SKM-1 (cell line): ENCODE results near the gene OPHN1.
"Not testable (repeated sequence)": the region's sequence is repeated elsewhere in the genome, so short reads cannot be mapped to it uniquely, and the experiment has no call there.

Source experiments
- DNase-seq: peaks from one replicate; lab custom pipeline; 2025; ENCODE audit not compliant: unreplicated experiment; lab: John Stamatoyannopoulos, UW

Gene OPHN1

GRCh38 chrX:68424719-68425118 lies 8.6 kb downstream of the OPHN1 start:
- no peak for DNase-seq

GRCh38 chrX:68422478-68422877 lies 10.8 kb downstream of the OPHN1 start:
- DNase-seq, result no peak

- DNase-seq, result no peak
Measured at GRCh38 chrX:68421636-68422035, 11.7 kb downstream of the OPHN1 start.

GRCh38 chrX:68420559-68420958 lies 12.7 kb downstream of the OPHN1 start:
- DNase-seq, result no peak

GRCh38 chrX:68419975-68420374 lies 13.3 kb downstream of the OPHN1 start:
- DNase-seq, result peak; percentile 36

GRCh38 chrX:68417651-68418050 lies 15.6 kb downstream of the OPHN1 start:
- no peak for DNase-seq

GRCh38 chrX:68416592-68416991 lies 16.7 kb downstream of the OPHN1 start:
- DNase-seq, result no peak

GRCh38 chrX:68415316-68415715 lies 18.0 kb downstream of the OPHN1 start:
- DNase-seq, result peak; percentile 30

GRCh38 chrX:68413254-68413653 lies 20.0 kb downstream of the OPHN1 start:
- DNase-seq, result no peak

- no peak for DNase-seq
Measured at GRCh38 chrX:68411729-68412128, 21.6 kb downstream of the OPHN1 start.

GRCh38 chrX:68409194-68409593 lies 24.1 kb downstream of the OPHN1 start:
- no peak for DNase-seq

GRCh38 chrX:68403522-68403921 lies 29.8 kb downstream of the OPHN1 start:
- DNase-seq, result no peak

- no peak for DNase-seq
Measured at GRCh38 chrX:68403038-68403437, 30.3 kb downstream of the OPHN1 start.

- no peak for DNase-seq
Measured at GRCh38 chrX:68402094-68402493, 31.2 kb downstream of the OPHN1 start.

- DNase-seq, result no peak
Measured at GRCh38 chrX:68398291-68398690, 35.0 kb downstream of the OPHN1 start.

- no peak for DNase-seq
Measured at GRCh38 chrX:68396953-68397352, 36.3 kb downstream of the OPHN1 start.

GRCh38 chrX:68389419-68389960 lies 43.8 kb downstream of the OPHN1 start:
- DNase-seq, result not testable (repeated sequence)

- DNase-seq, result no peak
Measured at GRCh38 chrX:68387776-68388175, 45.5 kb downstream of the OPHN1 start.

GRCh38 chrX:68383540-68383939 lies 49.8 kb downstream of the OPHN1 start:
- no peak for DNase-seq

- DNase-seq, result not testable (repeated sequence)
Measured at GRCh38 chrX:68377579-68377978, 55.7 kb downstream of the OPHN1 start.

- no peak for DNase-seq
Measured at GRCh38 chrX:68376373-68376772, 56.9 kb downstream of the OPHN1 start.

GRCh38 chrX:68375803-68376202 lies 57.5 kb downstream of the OPHN1 start:
- no peak for DNase-seq

- no peak for DNase-seq
Measured at GRCh38 chrX:68372665-68373064, 60.6 kb downstream of the OPHN1 start.

- DNase-seq, result no peak
Measured at GRCh38 chrX:68369559-68369958, 63.7 kb downstream of the OPHN1 start.
